GM20431 (cell line): ENCODE measurements around the gene F12.
"Not testable (repeated sequence)": the region's sequence is repeated elsewhere in the genome, so short reads cannot be mapped to it uniquely, and the experiment has no call there.

ENCODE experiments used
- in situ Hi-C: fragments of 300-500 bp; cut with MseI, MboI; formaldehyde crosslinking; loops from one replicate; pipeline ENCODE4 v1.15.0; 2020; ENCODE audit warnings: low sequenced_read_pairs; ENCODE audit not compliant: unreplicated experiment

The F12 gene

DNA sequence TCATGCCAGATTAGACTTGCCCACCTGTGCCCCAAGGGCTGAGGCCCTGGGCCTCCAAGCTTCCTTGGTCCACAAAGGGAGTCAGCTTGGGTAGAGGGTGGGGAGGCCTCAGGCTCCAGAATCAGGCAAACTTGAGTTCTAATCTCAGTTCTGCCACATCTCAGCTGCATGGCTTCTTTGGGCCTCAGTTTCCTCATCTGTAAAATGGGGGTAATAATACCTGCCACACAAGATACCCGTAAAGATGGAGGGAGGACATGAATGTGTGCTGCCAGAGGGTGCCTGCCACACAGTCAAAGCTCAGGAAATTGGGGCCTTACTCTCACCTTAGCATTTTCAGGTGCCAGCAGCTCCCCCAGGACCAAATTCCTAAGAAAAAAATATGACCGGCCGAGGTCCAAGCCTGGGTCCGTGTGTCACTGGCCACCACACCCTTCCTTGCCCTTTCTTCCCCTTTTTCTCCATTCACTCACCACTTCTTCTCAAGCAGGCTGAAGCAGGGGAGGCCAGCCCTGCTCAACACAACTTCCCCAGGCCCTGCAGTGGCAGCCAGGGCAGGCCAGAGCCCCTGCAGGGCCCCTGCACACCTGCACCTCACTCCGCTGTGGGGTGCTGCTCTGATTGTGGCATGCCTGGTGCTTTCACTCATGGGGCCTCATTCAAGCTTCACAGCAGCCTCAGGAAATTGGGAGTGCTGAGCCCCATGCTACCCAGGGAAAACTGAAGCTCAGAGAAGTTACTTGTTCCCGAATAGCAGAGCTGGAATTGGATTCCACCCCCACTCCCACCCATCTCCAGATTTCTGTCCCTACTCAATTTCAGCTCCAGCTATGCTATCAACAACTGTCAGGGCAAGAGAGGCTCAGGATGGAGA lies 47.7 kb downstream of the F12 start:
- in situ Hi-C loops = no loop called here

DNA sequence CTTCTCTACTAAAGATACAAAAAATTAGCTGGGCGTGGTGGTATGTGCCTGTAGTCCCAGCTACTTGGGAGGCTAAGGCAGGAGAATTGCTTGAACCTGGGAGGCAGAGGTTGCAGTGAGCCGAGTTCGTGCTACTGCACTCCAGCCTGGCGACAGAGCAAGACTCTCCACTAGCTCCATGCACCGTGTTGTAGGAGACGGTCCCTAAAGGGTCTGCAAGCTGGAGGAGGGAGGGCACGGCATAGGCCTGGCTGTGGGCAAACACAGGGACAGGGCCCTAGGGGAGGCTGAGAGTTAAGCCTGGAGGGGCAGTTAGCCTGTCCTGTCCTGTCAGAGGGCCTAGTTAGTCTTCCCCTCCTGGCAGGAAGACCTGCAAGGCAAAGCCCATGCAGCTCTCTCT lies 48.6 kb downstream of the F12 start:
- in situ Hi-C loops = not testable (repeated sequence)

DNA sequence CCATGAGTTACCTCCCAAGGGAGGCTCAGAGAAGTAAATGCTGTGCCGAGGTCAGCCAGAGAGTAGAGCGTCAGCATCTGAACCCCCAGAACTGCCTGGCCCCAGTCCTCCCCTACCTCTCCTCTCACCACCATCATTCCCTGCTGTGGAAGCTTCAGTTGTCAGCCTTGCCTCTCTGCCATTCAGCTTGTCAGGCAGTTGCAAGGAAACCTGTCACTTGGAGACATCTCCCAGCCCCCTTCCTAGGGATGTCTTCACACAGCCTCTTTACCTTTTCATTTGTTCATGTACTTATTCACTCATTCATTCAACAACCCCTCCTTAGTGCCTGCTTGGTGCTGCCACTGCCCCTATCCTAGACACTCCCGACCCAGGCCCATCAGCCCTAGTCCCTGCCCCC lies 49.5 kb downstream of the F12 start:
- in situ Hi-C loops = no loop called here

DNA sequence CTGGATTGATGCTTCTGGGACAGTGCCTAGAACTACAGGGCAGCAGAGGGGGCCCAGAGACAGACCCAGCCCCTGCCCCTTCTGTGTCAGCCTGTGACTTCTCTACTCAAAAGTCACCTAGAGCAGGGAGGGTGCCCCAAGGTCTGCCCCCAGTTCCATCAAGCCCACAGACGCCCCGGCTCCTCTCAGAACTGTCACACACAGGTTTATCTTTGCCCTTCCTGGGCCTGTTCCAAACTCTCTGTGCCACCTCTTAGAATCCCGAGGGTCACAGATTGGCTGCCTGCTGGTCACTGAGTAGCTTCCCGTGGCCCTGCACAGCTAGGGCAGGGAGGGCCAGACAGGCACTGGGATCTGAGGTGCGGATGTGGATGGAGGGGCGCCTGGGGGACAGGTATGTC lies 49.9 kb downstream of the F12 start:
- in situ Hi-C loops = no loop called here

DNA sequence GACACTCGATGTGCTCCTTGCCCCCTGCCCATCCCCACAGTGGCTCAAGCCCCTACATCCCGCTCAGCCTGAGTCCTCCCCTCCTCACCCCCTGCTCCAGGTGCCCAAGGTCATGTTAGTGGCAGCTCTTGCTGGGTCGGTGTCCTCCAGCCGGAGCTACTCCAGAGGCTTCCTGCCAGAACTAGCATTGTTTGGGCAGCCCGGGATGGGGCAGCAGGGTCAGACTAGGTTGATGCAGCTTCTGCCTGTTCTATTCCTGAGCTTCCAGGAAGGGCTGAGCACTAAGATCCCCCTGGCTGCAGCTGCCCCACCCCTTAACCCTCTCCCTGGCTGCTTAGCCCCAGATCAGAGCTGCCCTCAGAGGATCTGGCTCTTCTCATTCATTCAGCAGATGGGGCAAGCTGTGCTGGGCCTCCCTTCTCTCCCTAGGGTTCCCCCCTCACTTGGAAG lies 51.0 kb downstream of the F12 start:
- in situ Hi-C loops = no loop called here

DNA sequence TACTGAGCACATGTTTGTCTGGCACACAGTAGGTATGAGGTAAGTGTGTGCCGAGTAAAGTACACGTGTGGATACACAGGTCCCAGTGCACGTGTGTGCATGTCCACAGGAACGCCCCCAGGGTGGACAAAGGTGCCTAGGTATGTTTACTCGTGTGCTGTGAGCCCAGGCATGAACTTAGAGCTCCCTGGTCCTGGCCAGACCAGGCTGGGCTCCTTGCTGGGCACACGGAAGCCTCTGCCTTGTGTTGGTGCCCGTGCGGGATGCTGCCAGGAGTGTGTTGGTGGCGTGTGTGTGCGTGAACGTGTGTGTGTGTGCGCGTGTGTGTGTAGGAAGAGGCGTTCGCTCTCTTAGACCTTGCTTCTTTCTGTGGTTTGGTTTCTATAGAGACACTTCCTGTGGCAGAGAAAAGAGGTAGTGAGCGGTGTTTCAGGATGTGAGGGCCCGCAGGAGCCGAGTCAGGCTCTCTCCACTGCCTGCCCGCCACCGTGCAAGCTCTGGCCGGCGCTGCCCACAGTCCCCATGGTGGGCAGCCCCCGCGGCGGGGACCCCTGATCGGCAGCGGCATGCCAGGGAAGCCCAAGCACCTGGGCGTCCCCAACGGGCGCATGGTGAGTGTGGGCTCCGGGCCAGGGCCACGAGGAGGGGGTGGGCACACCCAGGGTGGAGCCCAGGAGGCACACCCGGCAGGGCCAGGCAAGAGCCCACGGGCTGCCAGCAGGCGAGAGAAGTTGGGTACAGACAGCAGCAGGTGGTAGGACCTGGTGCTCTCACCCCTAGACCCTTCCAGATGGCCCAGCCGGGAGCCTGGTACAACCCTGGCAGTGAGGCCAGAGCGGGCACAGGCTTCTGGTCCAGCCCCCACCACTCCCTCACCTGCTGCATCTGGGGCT lies 51.7 kb downstream of the F12 start, which contains the start of gene RGS14:
RGS14 (plus strand) TSS at position 466 of the 893 bp plus-strand sequence; CDS start at position 567, 101 bp downstream.
- in situ Hi-C loops = no loop called here

DNA sequence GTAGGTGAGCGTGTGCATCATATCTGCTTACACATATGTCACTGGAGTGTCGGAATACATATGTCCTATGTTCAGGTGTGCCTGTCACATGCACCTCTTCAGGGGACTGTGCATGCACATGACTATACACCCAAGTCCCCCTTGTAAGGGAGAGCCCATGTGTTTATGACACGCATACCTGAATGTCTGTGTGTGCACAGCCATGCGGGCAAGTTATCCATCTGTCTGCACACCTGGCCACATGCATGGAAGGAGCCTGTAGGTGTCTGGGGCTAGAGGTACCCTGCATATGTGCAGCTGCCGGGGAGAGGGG lies 52.3 kb downstream of the F12 start:
- in situ Hi-C loops = no loop called here

DNA sequence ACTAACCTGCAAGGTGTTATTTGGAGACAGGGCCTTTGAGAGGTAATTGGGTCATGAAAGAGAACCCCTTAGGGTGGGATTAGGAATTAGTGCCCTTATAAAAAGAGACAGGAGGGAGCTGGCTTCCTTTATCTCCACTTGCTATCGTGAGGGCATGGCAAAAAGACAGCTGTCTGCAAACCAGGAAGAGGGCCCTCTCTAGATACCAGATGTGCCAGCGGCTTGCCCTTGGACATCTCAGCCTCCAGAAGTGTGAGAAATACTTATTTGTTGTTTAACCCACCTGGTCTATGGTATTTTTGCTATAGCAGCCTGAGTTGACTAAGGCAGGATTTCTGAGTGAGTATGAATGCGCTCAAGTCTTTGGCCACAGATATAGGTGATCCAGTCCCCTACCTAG lies 52.6 kb downstream of the F12 start:
- in situ Hi-C loops = no loop called here

DNA sequence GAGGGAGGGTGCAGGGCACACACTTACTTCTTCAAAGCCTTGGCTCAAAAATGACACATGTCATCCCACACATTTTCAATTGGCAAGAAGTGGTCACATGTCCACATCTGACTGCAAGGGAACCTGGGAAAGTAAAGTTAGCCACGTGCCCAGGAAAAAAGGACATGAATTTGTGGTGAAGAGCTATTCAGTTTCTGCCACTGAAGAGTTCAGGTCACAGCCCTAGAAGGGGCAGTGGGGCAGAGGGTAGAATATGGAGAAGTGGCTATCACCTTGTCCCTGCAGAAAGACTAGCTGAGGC lies 53.5 kb downstream of the F12 start:
- in situ Hi-C loops = no loop called here

DNA sequence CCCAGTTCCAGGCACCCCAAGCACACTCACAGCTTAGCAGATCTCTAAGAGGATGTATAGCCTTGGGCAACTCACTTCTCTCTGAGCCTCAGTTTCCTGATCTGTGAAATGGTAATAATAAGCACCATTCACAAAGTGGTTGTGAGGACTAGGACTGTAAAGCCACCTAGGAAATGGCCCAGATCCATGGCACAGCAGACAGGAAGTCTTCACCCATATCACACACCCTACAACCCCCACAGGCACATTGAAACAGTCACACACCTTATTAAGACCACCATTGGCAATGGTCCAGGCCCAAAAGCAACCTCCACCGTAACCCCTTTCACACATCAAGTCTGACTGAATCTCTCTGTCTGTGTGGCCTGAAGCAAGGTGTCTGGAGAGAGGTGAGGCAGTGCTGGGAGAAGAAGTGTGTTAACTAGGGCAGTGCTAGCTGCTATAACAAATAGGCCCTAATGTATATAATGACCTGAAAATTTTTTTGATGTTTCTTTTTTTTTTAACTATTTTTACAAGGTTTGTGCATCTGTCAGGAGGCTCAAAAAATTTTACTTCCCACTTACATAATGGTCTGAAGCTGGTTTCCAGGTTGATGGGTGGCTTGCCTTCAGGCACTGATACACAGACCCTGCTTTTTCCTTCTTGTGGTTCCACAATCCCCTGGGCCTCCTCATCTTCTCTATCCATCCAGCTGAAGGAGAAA lies 54.0 kb downstream of the F12 start:
- in situ Hi-C loops = no loop called here

DNA sequence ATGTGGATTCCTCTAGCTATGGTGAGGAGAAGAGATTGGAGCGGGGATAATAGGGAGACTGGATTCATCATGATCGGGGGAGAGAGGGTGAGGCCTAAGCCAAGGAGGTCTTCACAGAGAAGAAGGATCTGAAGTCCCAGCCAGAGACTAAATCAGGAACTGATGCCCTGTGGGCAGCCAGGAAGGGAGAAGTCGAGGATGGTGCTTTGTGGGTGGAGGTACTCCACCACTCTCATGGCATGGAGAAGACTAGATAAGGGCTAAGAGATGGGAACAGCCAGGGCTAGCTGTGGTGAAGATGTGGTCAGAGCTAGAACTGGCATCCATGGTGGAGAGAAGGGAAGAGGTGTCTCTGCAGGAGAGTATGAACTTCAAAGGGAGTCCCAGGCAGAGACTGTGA lies 54.7 kb downstream of the F12 start:
- in situ Hi-C loops = no loop called here

DNA sequence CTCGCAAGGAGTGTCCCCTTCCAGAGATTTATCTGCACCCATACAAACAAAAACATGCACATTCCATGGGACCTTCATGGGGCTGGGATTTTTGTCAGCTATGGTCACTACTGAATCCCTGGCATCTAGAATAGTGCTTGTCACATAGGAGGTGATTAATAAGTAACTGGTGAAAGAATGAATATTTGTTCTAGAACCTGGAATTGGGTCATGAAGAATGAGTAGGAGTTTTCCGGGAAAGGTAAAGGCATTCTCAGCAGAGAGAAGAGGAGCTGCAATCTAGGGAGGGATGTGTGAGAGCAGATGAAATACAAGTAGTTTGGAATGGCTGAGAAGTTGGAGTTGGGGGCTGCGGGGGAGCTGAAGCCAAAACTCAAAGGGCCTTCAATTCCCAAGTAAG lies 55.1 kb downstream of the F12 start:
- in situ Hi-C loops = no loop called here

DNA sequence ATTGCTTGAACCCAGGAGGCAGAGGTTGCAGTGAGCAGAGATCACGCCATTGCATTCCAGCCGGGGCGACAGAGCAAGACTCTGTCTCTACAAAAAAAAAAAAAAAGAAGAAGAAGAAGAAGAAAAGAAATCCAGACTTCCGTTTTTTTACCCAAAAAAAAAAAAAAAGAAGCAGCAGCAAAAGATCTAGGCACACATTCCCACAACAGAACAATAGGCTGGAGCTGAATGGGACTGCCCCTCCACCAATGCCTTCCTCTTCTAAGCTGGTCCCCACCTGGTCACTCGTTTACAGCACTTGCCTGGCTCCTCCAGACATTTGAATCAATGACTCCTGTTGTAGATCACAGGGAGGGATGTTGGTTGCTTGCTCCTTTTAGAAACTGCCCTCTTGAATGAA lies 56.3 kb downstream of the F12 start:
- in situ Hi-C loops = no loop called here
